GM12874 (cell line): ENCODE measurements around the gene HAUS2.

Source experiments
- TF ChIP-seq, protein P1 (sequence below): IDR thresholded peaks from 2 replicates; pipeline ENCODE4 v1.5.1; 2011; ENCODE audit warnings: low read depth, mild to moderate bottlenecking, control low read depth, low read length, moderate library complexity; ENCODE audit not compliant: insufficient read depth

HAUS2 gene

DNA sequence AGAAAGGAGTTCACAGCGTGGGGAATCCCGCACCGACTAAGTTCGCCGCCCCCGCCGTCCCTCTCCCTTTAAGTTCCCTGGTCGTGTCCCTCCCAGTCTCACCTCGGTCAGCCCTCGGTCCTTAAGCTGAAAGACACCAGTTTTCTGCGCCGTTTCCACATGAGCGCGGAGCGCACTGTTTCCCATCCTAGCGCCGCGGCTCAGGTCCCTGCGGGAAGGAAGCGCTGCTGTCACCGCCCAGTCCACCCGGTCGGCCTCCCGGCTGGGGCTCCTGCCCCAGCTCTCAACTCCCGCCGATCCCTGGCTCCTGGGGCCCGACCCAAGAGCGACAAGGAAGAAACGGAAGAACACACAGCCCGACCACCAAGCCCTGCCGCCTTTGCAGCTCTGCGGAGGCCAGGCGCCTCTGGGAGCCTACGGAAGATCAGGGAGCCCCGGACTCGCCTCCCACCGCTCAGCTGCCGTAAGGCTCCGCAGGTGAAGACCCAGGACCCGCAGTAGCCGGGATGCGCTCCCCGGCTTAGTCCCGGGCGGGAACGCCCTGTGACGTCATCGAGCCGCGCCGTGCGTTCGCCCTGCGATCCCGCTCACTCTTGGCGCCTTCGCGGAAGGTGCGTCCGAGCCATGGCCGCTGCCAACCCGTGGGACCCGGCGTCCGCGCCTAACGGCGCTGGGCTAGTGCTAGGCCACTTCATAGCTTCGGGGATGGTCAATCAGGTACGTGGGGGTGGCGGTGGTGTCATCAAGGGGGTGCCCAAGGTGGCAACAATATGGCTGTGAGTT is at the start of gene HAUS2, which contains the start of gene LRRC57:
Gene HAUS2, plus strand, starts transcription at position 590 of the 783 bp plus-strand sequence. Its CDS starts 35 bp downstream, at position 625.
Gene LRRC57, minus strand, starts transcription at position 545 of the 783 bp plus-strand sequence. Its CDS starts 359 bp downstream, at position 186.
- TF ChIP-seq, protein P1, sequence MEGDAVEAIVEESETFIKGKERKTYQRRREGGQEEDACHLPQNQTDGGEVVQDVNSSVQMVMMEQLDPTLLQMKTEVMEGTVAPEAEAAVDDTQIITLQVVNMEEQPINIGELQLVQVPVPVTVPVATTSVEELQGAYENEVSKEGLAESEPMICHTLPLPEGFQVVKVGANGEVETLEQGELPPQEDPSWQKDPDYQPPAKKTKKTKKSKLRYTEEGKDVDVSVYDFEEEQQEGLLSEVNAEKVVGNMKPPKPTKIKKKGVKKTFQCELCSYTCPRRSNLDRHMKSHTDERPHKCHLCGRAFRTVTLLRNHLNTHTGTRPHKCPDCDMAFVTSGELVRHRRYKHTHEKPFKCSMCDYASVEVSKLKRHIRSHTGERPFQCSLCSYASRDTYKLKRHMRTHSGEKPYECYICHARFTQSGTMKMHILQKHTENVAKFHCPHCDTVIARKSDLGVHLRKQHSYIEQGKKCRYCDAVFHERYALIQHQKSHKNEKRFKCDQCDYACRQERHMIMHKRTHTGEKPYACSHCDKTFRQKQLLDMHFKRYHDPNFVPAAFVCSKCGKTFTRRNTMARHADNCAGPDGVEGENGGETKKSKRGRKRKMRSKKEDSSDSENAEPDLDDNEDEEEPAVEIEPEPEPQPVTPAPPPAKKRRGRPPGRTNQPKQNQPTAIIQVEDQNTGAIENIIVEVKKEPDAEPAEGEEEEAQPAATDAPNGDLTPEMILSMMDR, result no peak

DNA sequence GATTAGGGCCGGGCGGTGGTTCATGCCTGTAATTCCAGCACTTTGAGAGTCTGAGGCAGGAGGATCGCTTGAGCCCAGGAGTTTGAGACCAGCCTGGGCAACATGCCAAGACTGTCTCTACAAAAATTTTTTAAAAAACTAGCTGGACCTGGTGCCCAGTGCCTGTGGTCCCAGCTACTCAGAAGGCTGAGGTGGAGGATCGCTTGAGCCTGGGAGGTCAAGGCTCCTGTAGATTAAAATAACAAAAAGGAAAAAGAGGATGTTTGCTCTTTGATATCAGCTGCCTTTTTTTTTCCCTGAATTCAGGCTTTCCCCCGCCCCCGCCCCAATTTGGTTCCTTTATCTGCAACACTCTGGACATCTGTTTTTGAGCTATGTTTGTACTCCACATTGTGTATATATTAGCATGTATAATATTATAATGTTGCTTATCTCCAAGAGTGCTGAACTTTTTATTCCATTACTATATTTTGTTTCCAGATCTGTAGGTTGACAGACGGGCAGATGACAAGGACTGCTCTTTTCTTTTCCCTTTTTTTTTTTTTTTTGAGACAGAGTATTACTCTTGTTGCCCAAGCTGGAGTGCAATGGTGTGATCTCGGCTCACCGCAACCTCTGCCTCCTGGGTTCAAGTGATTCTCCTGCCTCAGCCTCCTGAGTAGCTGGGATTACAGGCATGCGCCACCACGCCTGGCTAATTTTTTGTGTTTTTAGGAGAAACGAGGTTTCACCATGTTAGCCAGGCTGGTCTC is 48.6 kb upstream of the HAUS2 start:
- TF ChIP-seq, protein P1, result no peak

- TF ChIP-seq, protein P1, result no peak
Observed at GRCh38 chr15:42502477-42502876, 46.2 kb upstream of the HAUS2 start.

- TF ChIP-seq, protein P1, result no peak
Observed at GRCh38 chr15:42503825-42504224, 44.8 kb upstream of the HAUS2 start.

DNA sequence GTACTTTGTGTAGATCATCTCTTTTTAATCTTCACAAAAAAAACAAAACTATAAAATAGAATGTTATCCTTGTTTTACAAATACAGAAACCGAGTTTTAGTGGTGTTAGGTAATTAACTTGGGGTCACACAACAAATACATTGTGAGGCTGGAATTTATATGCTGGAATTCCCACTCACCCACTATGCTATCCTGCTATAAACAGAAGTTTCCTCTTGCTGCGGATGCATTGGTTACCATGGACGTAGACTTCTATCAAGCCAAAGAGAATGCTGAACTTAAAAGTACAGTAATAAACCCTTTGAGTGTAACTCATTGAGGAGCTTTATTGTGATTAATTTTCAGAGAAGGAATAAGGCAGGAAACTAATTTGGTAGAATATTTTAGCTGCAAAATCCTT is 44.0 kb upstream of the HAUS2 start:
- TF ChIP-seq, protein P1, result no peak

GRCh38 chr15:42507514-42507913 is 41.1 kb upstream of the HAUS2 start:
- TF ChIP-seq, protein P1, result no peak

GRCh38 chr15:42508263-42508690 is 40.4 kb upstream of the HAUS2 start:
- TF ChIP-seq, protein P1, result no peak
